ENCODE results near the gene DICER1. TPM values are rescaled to one million over a fixed set of nuclear protein-coding genes. Genes with fewer than 3 reads are reported as not detected.

The DICER1 gene
- total RNA-seq, 1 experiment from 2014 or later = 62.0 TPM

- TF ChIP-seq NR3C1 (CRISPR knock-in tag; conservative IDR thresholded peaks at IDR 0.05; ENCODE audit: low read depth) (no peak), FOXP4 (CRISPR knock-in tag; IDR thresholded peaks at IDR 0.05) (no peak), CBFB (CRISPR knock-in tag; IDR thresholded peaks at IDR 0.05; ENCODE audit: low read depth) (no peak), HMGXB4 (CRISPR knock-in tag; IDR thresholded peaks at IDR 0.05) (no peak)
Measured at GRCh38 chr14:95110178-95110577, 47.2 kb downstream of the DICER1 start (continued).

- ATAC-seq (no peak), DNase-seq (ENCODE audit: low spot score) (no peak)
- Mint-ChIP-seq H3K36me3 (peaks cover 60% of the 10 kb centered on the region), H3K4me3 (no peak overlapping the region), H3K27me3 (ENCODE audit: low read depth) (no peaks in the 10 kb centered on the region), H3K27ac (no peak overlapping the region), H3K4me1 (no peaks in the 10 kb centered on the region), H3K9me3 (no peaks in the 10 kb centered on the region)
- CTCF ChIA-PET = interaction anchor here (0.8 to 1.0 kb wide), 2 partner anchors 186 to 254 kb away, joined by 3 read pairs; no protein-coding TSS in a partner anchor
- TF ChIP-seq NFYB (CRISPR knock-in tag; conservative IDR thresholded peaks at IDR 0.05; ENCODE audit: low read depth) (no peak), ARID4B (CRISPR knock-in tag; IDR thresholded peaks at IDR 0.05; ENCODE audit: borderline replicate concordance) (no peak), ZNF671 (CRISPR knock-in tag; IDR thresholded peaks at IDR 0.05) (no peak), ZNF396 (CRISPR knock-in tag; IDR thresholded peaks at IDR 0.05; ENCODE audit: borderline replicate concordance) (no peak), NR2C2 (CRISPR knock-in tag; IDR thresholded peaks at IDR 0.05) (no peak), GRHL2 (CRISPR knock-in tag; IDR thresholded peaks at IDR 0.05; ENCODE audit: insufficient replicate concordance, severe bottlenecking) (no peak), CREM (CRISPR knock-in tag; IDR thresholded peaks at IDR 0.05) (no peak), CREB1 (CRISPR knock-in tag; IDR thresholded peaks at IDR 0.05) (no peak), MAX (CRISPR knock-in tag; IDR thresholded peaks at IDR 0.05) (no peak)
- POLR2A ChIA-PET = no interaction called here
Measured at GRCh38 chr14:95107711-95108110, 49.6 kb downstream of the DICER1 start.

- peaks cover 68% of the 10 kb centered on the region for H3K36me3 Mint-ChIP-seq
- POLR2A ChIA-PET = no interaction called here
- H3K4me3 Mint-ChIP-seq = no peak overlapping the region
- TF ChIP-seq ATF3 (CRISPR knock-in tag; conservative IDR thresholded peaks at IDR 0.05) (no peak), MLX (CRISPR knock-in tag; IDR thresholded peaks at IDR 0.05) (no peak), IRF2 (CRISPR knock-in tag; IDR thresholded peaks at IDR 0.05; ENCODE audit: borderline replicate concordance, low read depth) (no peak), ZBTB43 (CRISPR knock-in tag; IDR thresholded peaks at IDR 0.05) (no peak), ZNF219 (CRISPR knock-in tag; IDR thresholded peaks at IDR 0.05; ENCODE audit: borderline replicate concordance) (no peak), ELF4 (CRISPR knock-in tag; IDR thresholded peaks at IDR 0.05; ENCODE audit: low read depth) (no peak), TCF7 (CRISPR knock-in tag; IDR thresholded peaks at IDR 0.05; ENCODE audit: low read depth) (no peak), SP1 (CRISPR knock-in tag; conservative IDR thresholded peaks at IDR 0.05) (no peak), USF2 (CRISPR knock-in tag; IDR thresholded peaks at IDR 0.05) (no peak), GABPB1 (CRISPR knock-in tag; IDR thresholded peaks at IDR 0.05) (no peak)
Measured at GRCh38 chr14:95106971-95107370, 50.4 kb downstream of the DICER1 start.

More at GRCh38 chr14:95106971-95107370, 50.4 kb downstream of the DICER1 start:
- no peak for DNase-seq (ENCODE audit: low spot score)
- no peaks in the 10 kb centered on the region for H3K27me3 Mint-ChIP-seq (ENCODE audit: low read depth)
- no peak for ATAC-seq
- CTCF ChIA-PET = interaction anchor here (1.0 kb wide), 1 partner anchor 255 kb away, joined by 3 read pairs; no protein-coding TSS in a partner anchor
- H3K9me3 Mint-ChIP-seq = no peaks in the 10 kb centered on the region
- no peaks in the 10 kb centered on the region for H3K4me1 Mint-ChIP-seq
- H3K27ac Mint-ChIP-seq = no peak overlapping the region
